Sigmoid colon (tissue), 4 donors: ENCODE results near the gene CHKB.

Experiments
- EP300 ChIP-seq, 4 donors: sonication (generic); formaldehyde crosslinking; IDR thresholded peaks; one replicate each; pipeline ENCODE4 v1.6.1; 2017; ENCODE audit warnings: antibody characterized with exemption in 4 of 4
- POLR2A ChIP-seq, 2 donors: fragments of 450-650 bp; IDR thresholded peaks; one replicate each; pipeline ENCODE4 v1.6.1; 2016; ENCODE audit warnings: antibody characterized with exemption in 2 of 2, mild to moderate bottlenecking in 2 of 2, moderate library complexity in 2 of 2
- POLR2AphosphoS5 ChIP-seq, 4 donors: sonication (generic); formaldehyde crosslinking; IDR thresholded peaks; one replicate each; pipeline ENCODE4 v1.6.1; 2017; ENCODE audit warnings: antibody characterized with exemption in 4 of 4
- TF ChIP-seq, protein P1 (sequence below), 4 experiments: fragments of 450-650 bp in 3 of 4; fragments of 200-600 bp in 1 of 4; IDR thresholded peaks; one replicate each; pipeline ENCODE4 v1.5.1; 2016 to 2019; ENCODE audit warnings: antibody characterized with exemption in 4 of 4, mild to moderate bottlenecking in 3 of 4, moderate library complexity in 2 of 4

DNA sequence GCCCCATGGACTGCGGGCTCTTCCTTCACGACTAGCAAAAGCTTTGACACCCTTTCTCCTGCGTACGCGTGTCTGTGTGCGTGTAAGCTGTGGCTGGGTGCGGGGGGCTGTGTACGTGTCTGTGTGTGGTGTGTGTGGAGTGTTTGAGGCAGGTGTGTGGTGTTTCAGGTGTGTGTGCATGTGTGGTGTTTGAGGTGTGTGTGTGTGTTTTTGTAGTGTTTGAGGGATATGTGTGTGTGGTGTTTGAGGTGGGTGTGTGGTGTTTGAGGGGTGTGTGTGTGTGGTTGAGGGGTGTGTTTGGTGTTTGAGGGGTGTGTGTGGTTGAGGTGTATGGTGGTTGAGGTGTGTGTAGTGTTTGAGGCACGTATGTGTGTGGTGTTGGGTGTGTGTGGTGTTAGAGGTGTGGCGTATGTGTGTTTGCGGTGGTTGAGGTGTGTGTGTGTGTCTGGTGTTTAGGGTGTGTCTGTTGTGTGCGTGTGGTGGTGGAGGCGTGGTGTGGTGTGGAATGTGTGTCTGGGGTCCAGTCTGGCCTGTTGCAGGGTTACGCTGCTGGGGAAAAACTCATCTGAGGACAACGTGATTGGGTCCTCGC lies 46.0 kb upstream of the CHKB start:
- TF ChIP-seq, protein P1, sequence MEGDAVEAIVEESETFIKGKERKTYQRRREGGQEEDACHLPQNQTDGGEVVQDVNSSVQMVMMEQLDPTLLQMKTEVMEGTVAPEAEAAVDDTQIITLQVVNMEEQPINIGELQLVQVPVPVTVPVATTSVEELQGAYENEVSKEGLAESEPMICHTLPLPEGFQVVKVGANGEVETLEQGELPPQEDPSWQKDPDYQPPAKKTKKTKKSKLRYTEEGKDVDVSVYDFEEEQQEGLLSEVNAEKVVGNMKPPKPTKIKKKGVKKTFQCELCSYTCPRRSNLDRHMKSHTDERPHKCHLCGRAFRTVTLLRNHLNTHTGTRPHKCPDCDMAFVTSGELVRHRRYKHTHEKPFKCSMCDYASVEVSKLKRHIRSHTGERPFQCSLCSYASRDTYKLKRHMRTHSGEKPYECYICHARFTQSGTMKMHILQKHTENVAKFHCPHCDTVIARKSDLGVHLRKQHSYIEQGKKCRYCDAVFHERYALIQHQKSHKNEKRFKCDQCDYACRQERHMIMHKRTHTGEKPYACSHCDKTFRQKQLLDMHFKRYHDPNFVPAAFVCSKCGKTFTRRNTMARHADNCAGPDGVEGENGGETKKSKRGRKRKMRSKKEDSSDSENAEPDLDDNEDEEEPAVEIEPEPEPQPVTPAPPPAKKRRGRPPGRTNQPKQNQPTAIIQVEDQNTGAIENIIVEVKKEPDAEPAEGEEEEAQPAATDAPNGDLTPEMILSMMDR (IDR thresholded peaks at IDR 0.05), result no peak
- TF ChIP-seq POLR2A (IDR thresholded peaks at IDR 0.05) (no peak), EP300 (IDR thresholded peaks at IDR 0.05) (no peak), POLR2AphosphoS5 (IDR thresholded peaks at IDR 0.05) (no peak)
